Stimulated activated naive CD8-positive, alpha-beta T cell treated with anti-CD3 and anti-CD28 coated beads, Interleukin-15, Interleukin-2, amounts not matched to agents 100 ng/mL and 50 ng/mL, for 24 hours (primary cell): ENCODE results near the gene SUGP1.

Experiments used
- H3K27ac Mint-ChIP-seq: one replicate; pipeline ENCODE4 v1.8.0; 2021; ENCODE audit warnings: mild to moderate bottlenecking, mixed read lengths
- H3K27me3 Mint-ChIP-seq: one replicate; pipeline ENCODE4 v1.8.0; 2021; ENCODE audit warnings: mixed read lengths
- H3K36me3 Mint-ChIP-seq: one replicate; pipeline ENCODE4 v1.8.0; 2021; ENCODE audit warnings: low read depth, mixed read lengths
- H3K4me1 Mint-ChIP-seq: one replicate; pipeline ENCODE4 v1.8.0; 2021; ENCODE audit warnings: low read depth, mixed read lengths
- H3K4me3 Mint-ChIP-seq: one replicate; pipeline ENCODE4 v1.8.0; 2021; ENCODE audit warnings: mild to moderate bottlenecking, mixed read lengths
- H3K9me3 Mint-ChIP-seq: one replicate; pipeline ENCODE4 v1.8.0; 2021; ENCODE audit warnings: mixed read lengths

Gene SUGP1

DNA sequence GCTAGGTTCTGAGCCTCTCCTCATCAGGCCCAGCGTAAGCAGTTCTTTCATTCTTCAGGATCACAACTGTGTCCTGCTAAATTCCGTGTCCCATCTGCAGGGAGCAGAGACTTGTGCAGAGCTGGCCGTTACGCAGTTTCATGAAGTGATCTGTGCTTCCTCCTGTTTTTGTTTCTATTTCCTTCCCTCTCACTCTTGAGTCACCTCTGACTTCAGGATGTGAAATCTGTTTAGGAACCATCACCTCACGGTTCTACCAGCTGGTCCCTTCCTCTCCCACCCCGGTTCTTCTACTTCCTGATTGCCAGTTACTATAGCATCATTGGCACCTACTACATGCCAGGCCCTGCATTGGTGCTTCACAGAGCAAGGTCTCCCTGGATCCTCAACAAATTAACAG is 8.8 kb upstream of the SUGP1 start:
- Mint-ChIP-seq H3K36me3 (peaks cover 40% of the 10 kb centered on the region), H3K4me3 (no peak overlapping the region)

GRCh38 chr19:19327672-19328071 is 7.4 kb upstream of the SUGP1 start:
- H3K36me3 Mint-ChIP-seq: peaks cover 48% of the 10 kb centered on the region

More for the DNA sequence above, 8.8 kb upstream of the SUGP1 start:
- Mint-ChIP-seq H3K4me1 (peaks cover 22% of the 10 kb centered on the region), H3K27ac (peak overlapping the region; percentile 82), H3K9me3 (no peaks in the 10 kb centered on the region), H3K27me3 (no peaks in the 10 kb centered on the region)

GRCh38 chr19:19324059-19324770 is 3.9 kb upstream of the SUGP1 start:
- Mint-ChIP-seq H3K36me3 (peaks cover 42% of the 10 kb centered on the region), H3K4me1 (peaks cover 46% of the 10 kb centered on the region), H3K27me3 (no peaks in the 10 kb centered on the region), H3K9me3 (no peaks in the 10 kb centered on the region), H3K4me3 (no peak overlapping the region), H3K27ac (peak overlapping the region; percentile 66)

More at GRCh38 chr19:19327672-19328071, 7.4 kb upstream of the SUGP1 start:
- no peak overlapping the region for H3K27ac Mint-ChIP-seq
- H3K9me3 Mint-ChIP-seq: no peaks in the 10 kb centered on the region
- no peak overlapping the region for H3K4me3 Mint-ChIP-seq
- no peaks in the 10 kb centered on the region for H3K27me3 Mint-ChIP-seq
- H3K4me1 Mint-ChIP-seq: peaks cover 30% of the 10 kb centered on the region

- H3K27ac Mint-ChIP-seq: peak overlapping the region; percentile 98
- peak overlapping the region; percentile 89 for H3K4me3 Mint-ChIP-seq
- peaks cover 35% of the 10 kb centered on the region for H3K36me3 Mint-ChIP-seq
- H3K27me3 Mint-ChIP-seq: no peaks in the 10 kb centered on the region
- no peaks in the 10 kb centered on the region for H3K9me3 Mint-ChIP-seq
- peaks cover 48% of the 10 kb centered on the region for H3K4me1 Mint-ChIP-seq
Observed at GRCh38 chr19:19321141-19321577, 850 bp upstream of the SUGP1 start.

DNA sequence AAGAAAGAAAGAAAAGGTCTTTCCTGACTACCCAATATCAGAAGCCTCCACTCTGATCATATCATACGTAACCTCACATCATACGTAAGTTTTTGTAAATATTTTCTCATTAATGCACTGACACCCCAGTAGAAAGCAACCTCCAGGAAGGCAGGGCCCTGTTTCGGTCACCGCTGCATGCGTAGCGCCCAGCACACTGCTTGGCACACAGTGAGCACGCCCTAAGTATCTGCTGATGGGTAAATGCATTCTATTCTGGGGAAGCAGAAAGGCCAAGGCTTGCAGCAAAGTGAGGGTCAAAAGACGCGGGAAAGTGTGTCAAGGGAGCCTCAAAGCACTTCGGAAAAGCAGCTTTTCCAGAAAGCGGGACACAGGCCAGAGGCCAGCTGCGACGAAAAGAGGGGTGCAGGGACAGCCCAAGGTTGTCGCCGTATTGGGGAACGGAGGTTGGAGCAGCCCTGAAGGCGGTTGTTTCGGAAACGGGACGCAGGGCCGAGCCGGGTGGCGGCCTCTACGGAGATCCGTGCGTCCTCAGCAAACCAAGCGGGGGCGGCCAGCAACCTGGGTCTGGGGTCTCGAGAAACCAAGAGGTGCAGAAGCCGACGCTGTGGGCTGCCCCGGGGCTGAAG is 463 bp downstream of the SUGP1 start:
- Mint-ChIP-seq H3K4me1 (peaks cover 48% of the 10 kb centered on the region), H3K27ac (peak overlapping the region; percentile 98), H3K9me3 (no peaks in the 10 kb centered on the region), H3K27me3 (no peaks in the 10 kb centered on the region), H3K36me3 (peaks cover 27% of the 10 kb centered on the region), H3K4me3 (peak overlapping the region; percentile 89)

- peaks cover 24% of the 10 kb centered on the region for H3K36me3 Mint-ChIP-seq
- H3K27ac Mint-ChIP-seq: no peak overlapping the region
- peaks cover 23% of the 10 kb centered on the region for H3K4me1 Mint-ChIP-seq
- no peak overlapping the region for H3K4me3 Mint-ChIP-seq
- H3K9me3 Mint-ChIP-seq: no peaks in the 10 kb centered on the region
- no peaks in the 10 kb centered on the region for H3K27me3 Mint-ChIP-seq
Observed at GRCh38 chr19:19316082-19316481, 4.2 kb downstream of the SUGP1 start.

DNA sequence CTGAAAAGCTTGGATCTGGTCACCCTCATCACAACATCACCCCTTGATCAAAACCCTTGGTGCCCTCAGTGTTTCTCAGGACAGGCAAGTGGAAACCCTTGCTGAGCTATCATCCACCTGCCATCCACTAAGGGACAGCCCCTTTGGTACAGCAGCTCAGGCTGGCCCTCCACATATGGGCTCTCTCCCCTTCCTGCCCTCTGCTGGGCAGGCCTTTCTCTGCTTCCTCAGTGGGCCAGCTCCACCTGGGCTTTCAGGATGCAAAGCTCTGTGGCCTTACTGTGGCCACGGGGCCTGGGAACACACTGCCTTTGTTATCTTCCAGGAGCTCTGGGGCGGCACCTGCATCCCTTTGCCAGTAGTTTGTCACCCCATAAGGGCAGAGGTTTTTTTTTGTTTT is 4.9 kb downstream of the SUGP1 start:
- Mint-ChIP-seq H3K36me3 (peaks cover 26% of the 10 kb centered on the region), H3K4me3 (no peak overlapping the region), H3K27me3 (no peaks in the 10 kb centered on the region), H3K27ac (no peak overlapping the region), H3K9me3 (no peaks in the 10 kb centered on the region), H3K4me1 (peaks cover 23% of the 10 kb centered on the region)

GRCh38 chr19:19308373-19308772 is 11.9 kb downstream of the SUGP1 start:
- Mint-ChIP-seq H3K4me1 (peaks cover 4% of the 10 kb centered on the region), H3K27ac (no peak overlapping the region)

GRCh38 chr19:19306191-19306590 is 14.1 kb downstream of the SUGP1 start:
- Mint-ChIP-seq H3K4me3 (no peak overlapping the region), H3K27ac (no peak overlapping the region), H3K36me3 (peaks cover 33% of the 10 kb centered on the region)

More at GRCh38 chr19:19308373-19308772, 11.9 kb downstream of the SUGP1 start:
- H3K4me3 Mint-ChIP-seq: no peak overlapping the region
- no peaks in the 10 kb centered on the region for H3K27me3 Mint-ChIP-seq
- H3K36me3 Mint-ChIP-seq: peaks cover 35% of the 10 kb centered on the region
- H3K9me3 Mint-ChIP-seq: no peaks in the 10 kb centered on the region

GRCh38 chr19:19305696-19306095 is 14.6 kb downstream of the SUGP1 start:
- H3K4me3 Mint-ChIP-seq: no peak overlapping the region
- no peaks in the 10 kb centered on the region for H3K27me3 Mint-ChIP-seq
- H3K27ac Mint-ChIP-seq: no peak overlapping the region
- H3K4me1 Mint-ChIP-seq: no peaks in the 10 kb centered on the region
- peaks cover 33% of the 10 kb centered on the region for H3K36me3 Mint-ChIP-seq
- H3K9me3 Mint-ChIP-seq: no peaks in the 10 kb centered on the region

More at GRCh38 chr19:19306191-19306590, 14.1 kb downstream of the SUGP1 start:
- no peaks in the 10 kb centered on the region for H3K9me3 Mint-ChIP-seq
- no peaks in the 10 kb centered on the region for H3K4me1 Mint-ChIP-seq
- no peaks in the 10 kb centered on the region for H3K27me3 Mint-ChIP-seq

GRCh38 chr19:19305066-19305465 is 15.2 kb downstream of the SUGP1 start:
- Mint-ChIP-seq H3K36me3 (peaks cover 29% of the 10 kb centered on the region), H3K27ac (no peak overlapping the region), H3K9me3 (no peaks in the 10 kb centered on the region), H3K4me3 (no peak overlapping the region), H3K4me1 (no peaks in the 10 kb centered on the region), H3K27me3 (no peaks in the 10 kb centered on the region)

DNA sequence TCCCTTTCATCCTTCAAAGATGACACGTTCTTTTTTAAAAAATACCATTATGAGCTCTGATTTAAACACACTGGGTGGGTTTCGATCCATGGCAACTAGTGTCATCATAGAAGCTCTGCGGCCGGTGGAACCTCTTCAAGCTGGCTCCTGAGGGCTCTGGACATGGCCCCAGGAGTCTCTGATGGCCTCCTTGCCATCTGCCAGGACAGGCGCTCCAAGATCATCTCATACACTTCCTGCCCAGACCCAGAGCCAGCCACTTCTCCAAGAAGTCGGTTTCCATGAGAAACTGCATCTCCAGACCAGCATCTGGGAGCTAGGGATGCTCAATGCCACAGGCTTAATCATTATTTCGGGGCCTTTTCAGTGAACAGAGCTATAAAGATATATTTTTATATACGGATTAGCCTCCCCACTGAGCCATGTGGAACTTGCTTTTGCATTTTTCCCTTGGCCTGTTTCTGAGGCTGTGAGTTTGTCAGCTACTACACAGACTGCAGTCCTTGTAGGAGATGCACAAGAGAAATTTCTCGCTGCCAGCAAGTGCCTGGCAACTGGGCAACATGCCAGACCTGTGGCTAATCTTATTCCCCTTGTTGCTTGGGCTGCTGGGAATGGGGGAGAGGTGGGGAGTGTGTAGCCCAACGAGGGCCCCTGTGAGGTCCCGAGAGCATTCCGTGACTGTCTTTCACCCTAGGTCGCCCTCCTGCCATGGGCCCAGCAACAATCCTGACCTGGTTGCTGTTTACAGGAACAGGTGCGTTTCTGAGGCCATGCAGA is 15.9 kb downstream of the SUGP1 start:
- H3K36me3 Mint-ChIP-seq: peaks cover 29% of the 10 kb centered on the region
- no peaks in the 10 kb centered on the region for H3K4me1 Mint-ChIP-seq
- H3K27ac Mint-ChIP-seq: no peak overlapping the region
- H3K27me3 Mint-ChIP-seq: no peaks in the 10 kb centered on the region
- no peaks in the 10 kb centered on the region for H3K9me3 Mint-ChIP-seq
- no peak overlapping the region for H3K4me3 Mint-ChIP-seq

GRCh38 chr19:19303411-19303810 is 16.9 kb downstream of the SUGP1 start:
- H3K36me3 Mint-ChIP-seq: peaks cover 31% of the 10 kb centered on the region
- H3K27ac Mint-ChIP-seq: no peak overlapping the region
- H3K4me1 Mint-ChIP-seq: no peaks in the 10 kb centered on the region
- H3K9me3 Mint-ChIP-seq: no peaks in the 10 kb centered on the region
- H3K4me3 Mint-ChIP-seq: no peak overlapping the region
- H3K27me3 Mint-ChIP-seq: no peaks in the 10 kb centered on the region

GRCh38 chr19:19300613-19301012 is 19.7 kb downstream of the SUGP1 start:
- H3K4me3 Mint-ChIP-seq: no peak overlapping the region
- H3K4me1 Mint-ChIP-seq: no peaks in the 10 kb centered on the region
- peaks cover 23% of the 10 kb centered on the region for H3K36me3 Mint-ChIP-seq
- no peaks in the 10 kb centered on the region for H3K27me3 Mint-ChIP-seq
- no peaks in the 10 kb centered on the region for H3K9me3 Mint-ChIP-seq
- H3K27ac Mint-ChIP-seq: no peak overlapping the region

DNA sequence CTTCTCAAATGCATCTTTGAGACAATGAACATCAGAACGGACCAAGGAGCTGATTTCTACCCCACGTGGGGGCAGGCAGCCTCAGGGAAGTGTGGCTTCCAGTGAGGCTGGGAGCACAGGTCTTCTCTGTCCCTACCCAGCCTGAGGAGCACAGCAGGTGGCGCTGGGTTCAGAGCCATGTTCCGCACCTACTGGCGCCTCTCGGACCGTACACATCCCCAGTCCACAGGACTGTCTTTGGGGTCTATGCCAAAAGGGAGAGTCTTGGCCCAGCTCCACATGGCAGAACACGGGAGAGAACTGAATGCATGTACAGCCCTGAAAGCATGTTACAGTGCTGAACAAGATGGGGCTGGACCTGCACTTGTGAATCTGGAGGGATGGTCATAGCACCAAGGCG is 22.6 kb downstream of the SUGP1 start:
- no peaks in the 10 kb centered on the region for H3K27me3 Mint-ChIP-seq
- H3K4me3 Mint-ChIP-seq: no peak overlapping the region

More for the DNA sequence above, 22.6 kb downstream of the SUGP1 start:
- Mint-ChIP-seq H3K36me3 (peaks cover 32% of the 10 kb centered on the region), H3K27ac (no peak overlapping the region), H3K9me3 (no peaks in the 10 kb centered on the region), H3K4me1 (no peaks in the 10 kb centered on the region)
